Right cardiac atrium (tissue), 5 donors: ENCODE results near the gene CFAP58. TPM values are rescaled to one million over a fixed set of nuclear protein-coding genes. Genes with fewer than 3 reads are reported as not detected.

ENCODE experiments used
- ATAC-seq, 2 donors: fragments of 200-7000 bp; cut with Tn5 transposase; one replicate each; pipeline versions ENCODE4 v1.8.0 to v1.9.1; 2020; ENCODE audit warnings: moderate library complexity in 2 of 2, mild to moderate bottlenecking in 1 of 2
- DNase-seq, 3 donors: peaks; one replicate each; pipeline ENCODE4 v3.0.0-alpha.2; 2020
- H3K27ac ChIP-seq: one replicate; pipeline ENCODE4 v1.5.1; 2013; ENCODE audit warnings: mild to moderate bottlenecking, low read length, control low read depth, moderate library complexity
- H3K27me3 ChIP-seq: one replicate; pipeline ENCODE4 v1.6.1; 2013; ENCODE audit not compliant: control insufficient read depth, insufficient read depth
- H3K4me1 ChIP-seq: one replicate; pipeline ENCODE4 v1.6.1; 2013; ENCODE audit warnings: low read length; ENCODE audit not compliant: control insufficient read depth, insufficient read depth
- H3K4me3 ChIP-seq: one replicate; pipeline ENCODE4 v1.5.1; 2013; ENCODE audit warnings: low read length, control low read depth
- H3K9me3 ChIP-seq: one replicate; pipeline ENCODE4 v1.6.1; 2013; ENCODE audit warnings: low read length; ENCODE audit not compliant: control insufficient read depth
- WGBS: extraction: QIAGEN DNeasy Blood & Tissue Kit; methylation state at CpG from one replicate; pipeline ENCODE4 v1.1.7; 2013; 5-methylcytosine and 5-hydroxymethylcytosine counted together
- intact Hi-C, 4 donors: fragments of 100-400 bp; cut with DNase I; formaldehyde crosslinking; loops; one replicate each; pipeline versions ENCODE4 v1.11.0 to v1.14.0; 2022 to 2023
- polyA plus RNA-seq: library from polyadenylated mRNA; stranded (reverse); fragments of 200-250 nt; gene quantifications from one replicate; pipeline ENCODE4 v1.2.3, GENCODE V29; 2013
- total RNA-seq, 4 donors: library from RNA; stranded (reverse); fragmentation: NEBNext Ultra II Directional; extraction: Animal tissue kit (Norgen Biotek cat#: 25700); gene quantifications; one replicate each; pipeline ENCODE4 v1.2.1, GENCODE V29; 2021
- donor health status: healthy with polysubstance abuse.
- donor health status: DM: no; HTN: yes; CAD: no.
- donor health status: DM: no; HTN: no; CAD: no.
- donor health status: DM: no; HTN: yes; CAD: no; lungs with severe emphysema.
- donor health status: DM: yes; HTN: yes; CAD: no.

CFAP58 gene
- total and polyA plus RNA-seq, 5 donors = 2.9 to 5.4 (median 3.0) TPM

- intact Hi-C loops = no loop called here
- peak in 1 of 3 donors; percentile 34 for DNase-seq
- no peak overlapping the region for H3K4me3 ChIP-seq
- peaks cover 83% of the 10 kb centered on the region for H3K4me1 ChIP-seq
- H3K27me3 ChIP-seq = no peaks in the 10 kb centered on the region
- H3K27ac ChIP-seq = peak overlapping the region; percentile 98
- peak in 1 of 2 donors; percentile 0 for ATAC-seq
- no peaks in the 10 kb centered on the region for H3K9me3 ChIP-seq
- 17% methylated on average over 3 of the region's 3 CpGs for WGBS
These were observed 23.9 kb upstream of the CFAP58 start for GRCh38 chr10:104329735-104330134.

- no peak overlapping the region for H3K4me3 ChIP-seq
- no peaks in the 10 kb centered on the region for H3K9me3 ChIP-seq
- DNase-seq (peak in 2 of 3 donors; percentile 78 to 89), ATAC-seq (peak; percentile 17 to 45)
- H3K27ac ChIP-seq = peak overlapping the region; percentile 98
- no peaks in the 10 kb centered on the region for H3K27me3 ChIP-seq
- intact Hi-C loops = no loop called here
- peaks cover 81% of the 10 kb centered on the region for H3K4me1 ChIP-seq
- WGBS = 10% methylated on average over 8 of the region's 8 CpGs
These were observed 23.2 kb upstream of the CFAP58 start for GRCh38 chr10:104330168-104331110.

GRCh38 chr10:104331208-104331838 is 22.3 kb upstream of the CFAP58 start:
- no peak overlapping the region for H3K4me3 ChIP-seq
- WGBS = 17% methylated on average over 9 of the region's 9 CpGs
- peak overlapping the region; percentile 98 for H3K27ac ChIP-seq
- intact Hi-C loops = no loop called here
- ATAC-seq (peak; percentile 50 to 55), DNase-seq (peak; percentile 75 to 83 (median 75))
- no peaks in the 10 kb centered on the region for H3K27me3 ChIP-seq
- no peaks in the 10 kb centered on the region for H3K9me3 ChIP-seq
- peaks cover 79% of the 10 kb centered on the region for H3K4me1 ChIP-seq

GRCh38 chr10:104332243-104333031 is 21.2 kb upstream of the CFAP58 start:
- Histone ChIP-seq H3K27me3 (no peaks in the 10 kb centered on the region), H3K27ac (peak overlapping the region; percentile 76)
- intact Hi-C loops = no loop called here

GRCh38 chr10:104333032-104333727 is 20.5 kb upstream of the CFAP58 start:
- intact Hi-C loops = no loop called here
- no peak for ATAC-seq
- peak in 1 of 3 donors; percentile 58 for DNase-seq
- Histone ChIP-seq H3K27ac (peak overlapping the region; percentile 76), H3K9me3 (no peaks in the 10 kb centered on the region), H3K27me3 (no peaks in the 10 kb centered on the region), H3K4me1 (peaks cover 61% of the 10 kb centered on the region), H3K4me3 (no peak overlapping the region)
- 57% methylated on average over 13 of the region's 13 CpGs for WGBS

More at GRCh38 chr10:104332243-104333031, 21.2 kb upstream of the CFAP58 start:
- peak; percentile 5 to 30 for ATAC-seq
- peak in 1 of 3 donors; percentile 50 for DNase-seq
- Histone ChIP-seq H3K9me3 (no peaks in the 10 kb centered on the region), H3K4me1 (peaks cover 68% of the 10 kb centered on the region), H3K4me3 (no peak overlapping the region)
- 50% methylated on average over 11 of the region's 11 CpGs for WGBS

GRCh38 chr10:104333728-104334373 is 19.8 kb upstream of the CFAP58 start:
- Histone ChIP-seq H3K4me1 (peaks cover 54% of the 10 kb centered on the region), H3K27me3 (no peaks in the 10 kb centered on the region), H3K9me3 (no peaks in the 10 kb centered on the region), H3K27ac (peak overlapping the region; percentile 76), H3K4me3 (no peak overlapping the region)
- ATAC-seq = no peak
- intact Hi-C loops = no loop called here
- DNase-seq = peak in 1 of 3 donors; percentile 46
- WGBS = 48% methylated on average over 15 of the region's 15 CpGs

- DNase-seq = peak in 1 of 3 donors; percentile 16
- WGBS = 81% methylated on average over 6 of the region's 6 CpGs
- H3K4me1 ChIP-seq = peaks cover 47% of the 10 kb centered on the region
These were observed 19.1 kb upstream of the CFAP58 start for GRCh38 chr10:104334561-104334960.

GRCh38 chr10:104334965-104335650 is 18.5 kb upstream of the CFAP58 start:
- peak overlapping the region; percentile 66 for H3K27ac ChIP-seq
- ATAC-seq (no peak), DNase-seq (peak in 1 of 3 donors; percentile 32)
- intact Hi-C loops = loop anchor here in 3 of 4 donors (5.0 kb wide), 2 partner anchors 33 to 38 kb away; no protein-coding TSS in a partner anchor
- H3K27me3 ChIP-seq = no peaks in the 10 kb centered on the region
- H3K4me3 ChIP-seq = peak overlapping the region; percentile 91
- 67% methylated on average over 13 of the region's 13 CpGs for WGBS
- no peaks in the 10 kb centered on the region for H3K9me3 ChIP-seq
- H3K4me1 ChIP-seq = peaks cover 45% of the 10 kb centered on the region

More at GRCh38 chr10:104334561-104334960, 19.1 kb upstream of the CFAP58 start:
- H3K9me3 ChIP-seq = no peaks in the 10 kb centered on the region
- H3K4me3 ChIP-seq = no peak overlapping the region
- no peaks in the 10 kb centered on the region for H3K27me3 ChIP-seq
- intact Hi-C loops = no loop called here
- ATAC-seq = no peak
- H3K27ac ChIP-seq = peak overlapping the region; percentile 66

- 6% methylated on average over 12 of the region's 12 CpGs for WGBS
- intact Hi-C loops = loop anchor here in 3 of 4 donors (5.0 kb wide), 2 partner anchors 35 to 40 kb away; no protein-coding TSS in a partner anchor
- Histone ChIP-seq H3K27me3 (no peaks in the 10 kb centered on the region), H3K4me3 (peak overlapping the region; percentile 91), H3K4me1 (peaks cover 36% of the 10 kb centered on the region), H3K27ac (peak overlapping the region; percentile 100), H3K9me3 (no peaks in the 10 kb centered on the region)
- ATAC-seq = no peak
- peak in 1 of 3 donors; percentile 29 for DNase-seq
These were observed 16.7 kb upstream of the CFAP58 start for GRCh38 chr10:104336821-104337467.
